HepG2 (cell line): ENCODE measurements around the gene SPNS2. TPM values are rescaled to one million over a fixed set of nuclear protein-coding genes. Genes with fewer than 3 reads are reported as not detected.

Experiments used
- EHMT2 ChIP-seq: fragments of 200-600 bp; sonication (generic); IDR thresholded peaks from 2 replicates; pipeline ENCODE4 v1.7.0; 2017; ENCODE audit warnings: antibody characterized with exemption, low read depth, low read length, borderline replicate concordance
- HNF4A ChIP-seq: sonication (generic); formaldehyde crosslinking; IDR thresholded peaks from 2 replicates; pipeline ENCODE4 v1.4.0; 2020; ENCODE audit warnings: missing genetic modification reagents
- IRF2 ChIP-seq: IDR thresholded peaks from 2 replicates; pipeline ENCODE4 v1.6.1; 2018; ENCODE audit warnings: missing genetic modification reagents, missing compliant biosample characterization
- MAFF ChIP-seq: IDR thresholded peaks from 2 replicates; pipeline ENCODE4 v1.6.1; 2011; ENCODE audit warnings: low read depth, low read length, improper control_type of control experiment
- NFIC ChIP-seq: IDR thresholded peaks from 2 replicates; pipeline ENCODE4 v1.6.1; 2012; ENCODE audit warnings: mild to moderate bottlenecking, low read length, inconsistent platforms
- SRSF4 ChIP-seq: fragments of 200-400 bp; formaldehyde crosslinking; IDR thresholded peaks from one replicate; pipeline ENCODE4 v1.6.1; 2018; ENCODE audit warnings: mild to moderate bottlenecking, low read depth, low read length, moderate library complexity; ENCODE audit not compliant: poor library complexity, severe bottlenecking
- TAF1 ChIP-seq: sonication (generic); formaldehyde crosslinking; IDR thresholded peaks from 2 replicates; pipeline ENCODE4 v1.4.0; 2020; ENCODE audit warnings: missing genetic modification reagents
- ZHX1 ChIP-seq: sonication (generic); formaldehyde crosslinking; IDR thresholded peaks from 2 replicates; pipeline ENCODE4 v1.8.1; 2022; ENCODE audit warnings: low read depth, mild to moderate bottlenecking, missing genetic modification reagents
- ZNF101 ChIP-seq: sonication (generic); formaldehyde crosslinking; IDR thresholded peaks from 2 replicates; pipeline ENCODE4 v1.4.0; 2020; ENCODE audit warnings: mild to moderate bottlenecking, low read depth, missing genetic modification reagents, borderline replicate concordance
- ZNF607 ChIP-seq: sonication (generic); formaldehyde crosslinking; IDR thresholded peaks from 2 replicates; pipeline ENCODE4 v1.5.1; 2020; ENCODE audit warnings: missing genetic modification reagents, mild to moderate bottlenecking, borderline replicate concordance
- ZSCAN20 ChIP-seq: sonication (generic); formaldehyde crosslinking; IDR thresholded peaks from 2 replicates; pipeline ENCODE4 v1.4.0; 2020; ENCODE audit warnings: missing genetic modification reagents, mild to moderate bottlenecking, borderline replicate concordance
- polyA plus RNA-seq, 8 experiments: library from polyadenylated mRNA; depleted of rRNA in 3 of 8; stranded (reverse) in 7 of 8; unstranded in 1 of 8; fragments of >200 nt; fragmentation: Illumina TruSeq in 4 of 8; extraction: Trizol in 4 of 8; gene quantifications; 2 replicates each; pipeline versions ENCODE4 v1.2.1 to v1.2.3, GENCODE V29; 2011 to 2016; ENCODE audit warnings: low read depth in 4 of 8, missing spikeins in 1 of 8, mixed read lengths in 1 of 8; ENCODE audit not compliant: insufficient read depth in 1 of 8
- total RNA-seq, 5 experiments: library from RNA; depleted of rRNA; stranded (reverse); fragments of >200 nt; fragmentation: Illumina TruSeq; extraction: Trizol; gene quantifications; 2 replicates each; pipeline ENCODE4 v1.2.3, GENCODE V29; 2016; ENCODE audit warnings: low read depth in 1 of 5
- TF ChIP-seq, protein P1 (sequence below): sonication (generic); formaldehyde crosslinking; conservative IDR thresholded peaks from 2 replicates; pipeline ENCODE4 v1.4.0; 2020; ENCODE audit warnings: mild to moderate bottlenecking, missing genetic modification reagents, moderate library complexity
- TF ChIP-seq, protein P2 (sequence below): sonication (generic); formaldehyde crosslinking; IDR thresholded peaks from 2 replicates; pipeline ENCODE4 v1.4.0; 2020; ENCODE audit warnings: missing genetic modification reagents
- TF ChIP-seq, protein P3 (sequence below): sonication (generic); formaldehyde crosslinking; IDR thresholded peaks from 2 replicates; pipeline ENCODE4 v1.4.0; 2020; ENCODE audit warnings: missing genetic modification reagents

SPNS2 gene
- total and polyA plus RNA-seq, 2 of the 13 experiments (the other 11 are each of a cell fraction or from before 2014, with no cell fraction given) = 0.01 TPM; not detected in 1

- TF ChIP-seq, protein P1, sequence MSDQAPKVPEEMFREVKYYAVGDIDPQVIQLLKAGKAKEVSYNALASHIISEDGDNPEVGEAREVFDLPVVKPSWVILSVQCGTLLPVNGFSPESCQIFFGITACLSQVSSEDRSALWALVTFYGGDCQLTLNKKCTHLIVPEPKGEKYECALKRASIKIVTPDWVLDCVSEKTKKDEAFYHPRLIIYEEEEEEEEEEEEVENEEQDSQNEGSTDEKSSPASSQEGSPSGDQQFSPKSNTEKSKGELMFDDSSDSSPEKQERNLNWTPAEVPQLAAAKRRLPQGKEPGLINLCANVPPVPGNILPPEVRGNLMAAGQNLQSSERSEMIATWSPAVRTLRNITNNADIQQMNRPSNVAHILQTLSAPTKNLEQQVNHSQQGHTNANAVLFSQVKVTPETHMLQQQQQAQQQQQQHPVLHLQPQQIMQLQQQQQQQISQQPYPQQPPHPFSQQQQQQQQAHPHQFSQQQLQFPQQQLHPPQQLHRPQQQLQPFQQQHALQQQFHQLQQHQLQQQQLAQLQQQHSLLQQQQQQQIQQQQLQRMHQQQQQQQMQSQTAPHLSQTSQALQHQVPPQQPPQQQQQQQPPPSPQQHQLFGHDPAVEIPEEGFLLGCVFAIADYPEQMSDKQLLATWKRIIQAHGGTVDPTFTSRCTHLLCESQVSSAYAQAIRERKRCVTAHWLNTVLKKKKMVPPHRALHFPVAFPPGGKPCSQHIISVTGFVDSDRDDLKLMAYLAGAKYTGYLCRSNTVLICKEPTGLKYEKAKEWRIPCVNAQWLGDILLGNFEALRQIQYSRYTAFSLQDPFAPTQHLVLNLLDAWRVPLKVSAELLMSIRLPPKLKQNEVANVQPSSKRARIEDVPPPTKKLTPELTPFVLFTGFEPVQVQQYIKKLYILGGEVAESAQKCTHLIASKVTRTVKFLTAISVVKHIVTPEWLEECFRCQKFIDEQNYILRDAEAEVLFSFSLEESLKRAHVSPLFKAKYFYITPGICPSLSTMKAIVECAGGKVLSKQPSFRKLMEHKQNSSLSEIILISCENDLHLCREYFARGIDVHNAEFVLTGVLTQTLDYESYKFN = 0 out of 2 replicates have a peak, but pooled peaks have one; percentile 38
- TF ChIP-seq, protein P2, sequence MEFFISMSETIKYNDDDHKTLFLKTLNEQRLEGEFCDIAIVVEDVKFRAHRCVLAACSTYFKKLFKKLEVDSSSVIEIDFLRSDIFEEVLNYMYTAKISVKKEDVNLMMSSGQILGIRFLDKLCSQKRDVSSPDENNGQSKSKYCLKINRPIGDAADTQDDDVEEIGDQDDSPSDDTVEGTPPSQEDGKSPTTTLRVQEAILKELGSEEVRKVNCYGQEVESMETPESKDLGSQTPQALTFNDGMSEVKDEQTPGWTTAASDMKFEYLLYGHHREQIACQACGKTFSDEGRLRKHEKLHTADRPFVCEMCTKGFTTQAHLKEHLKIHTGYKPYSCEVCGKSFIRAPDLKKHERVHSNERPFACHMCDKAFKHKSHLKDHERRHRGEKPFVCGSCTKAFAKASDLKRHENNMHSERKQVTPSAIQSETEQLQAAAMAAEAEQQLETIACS = no peak
- TF ChIP-seq SRSF4 = no peak
- no peak for TF ChIP-seq MAFF
- TF ChIP-seq TAF1 (CRISPR knock-in tag) = peak; percentile 76; the same call in 1 of the 2 replicates
- TF ChIP-seq ZNF607 = peak; percentile 89
- 0 out of 2 replicates have a peak, but pooled peaks have one; percentile 14 for TF ChIP-seq IRF2 (CRISPR knock-in tag)
- no peak for TF ChIP-seq ZHX1 (CRISPR knock-in tag)
- TF ChIP-seq EHMT2 = no peak
- TF ChIP-seq NFIC = 0 out of 2 replicates have a peak, but pooled peaks have one; percentile 21
- TF ChIP-seq HNF4A (CRISPR knock-in tag) = no peak
- peak; percentile 53; the same call in 1 of the 2 replicates for TF ChIP-seq ZSCAN20 (CRISPR knock-in tag)
- TF ChIP-seq, protein P3, sequence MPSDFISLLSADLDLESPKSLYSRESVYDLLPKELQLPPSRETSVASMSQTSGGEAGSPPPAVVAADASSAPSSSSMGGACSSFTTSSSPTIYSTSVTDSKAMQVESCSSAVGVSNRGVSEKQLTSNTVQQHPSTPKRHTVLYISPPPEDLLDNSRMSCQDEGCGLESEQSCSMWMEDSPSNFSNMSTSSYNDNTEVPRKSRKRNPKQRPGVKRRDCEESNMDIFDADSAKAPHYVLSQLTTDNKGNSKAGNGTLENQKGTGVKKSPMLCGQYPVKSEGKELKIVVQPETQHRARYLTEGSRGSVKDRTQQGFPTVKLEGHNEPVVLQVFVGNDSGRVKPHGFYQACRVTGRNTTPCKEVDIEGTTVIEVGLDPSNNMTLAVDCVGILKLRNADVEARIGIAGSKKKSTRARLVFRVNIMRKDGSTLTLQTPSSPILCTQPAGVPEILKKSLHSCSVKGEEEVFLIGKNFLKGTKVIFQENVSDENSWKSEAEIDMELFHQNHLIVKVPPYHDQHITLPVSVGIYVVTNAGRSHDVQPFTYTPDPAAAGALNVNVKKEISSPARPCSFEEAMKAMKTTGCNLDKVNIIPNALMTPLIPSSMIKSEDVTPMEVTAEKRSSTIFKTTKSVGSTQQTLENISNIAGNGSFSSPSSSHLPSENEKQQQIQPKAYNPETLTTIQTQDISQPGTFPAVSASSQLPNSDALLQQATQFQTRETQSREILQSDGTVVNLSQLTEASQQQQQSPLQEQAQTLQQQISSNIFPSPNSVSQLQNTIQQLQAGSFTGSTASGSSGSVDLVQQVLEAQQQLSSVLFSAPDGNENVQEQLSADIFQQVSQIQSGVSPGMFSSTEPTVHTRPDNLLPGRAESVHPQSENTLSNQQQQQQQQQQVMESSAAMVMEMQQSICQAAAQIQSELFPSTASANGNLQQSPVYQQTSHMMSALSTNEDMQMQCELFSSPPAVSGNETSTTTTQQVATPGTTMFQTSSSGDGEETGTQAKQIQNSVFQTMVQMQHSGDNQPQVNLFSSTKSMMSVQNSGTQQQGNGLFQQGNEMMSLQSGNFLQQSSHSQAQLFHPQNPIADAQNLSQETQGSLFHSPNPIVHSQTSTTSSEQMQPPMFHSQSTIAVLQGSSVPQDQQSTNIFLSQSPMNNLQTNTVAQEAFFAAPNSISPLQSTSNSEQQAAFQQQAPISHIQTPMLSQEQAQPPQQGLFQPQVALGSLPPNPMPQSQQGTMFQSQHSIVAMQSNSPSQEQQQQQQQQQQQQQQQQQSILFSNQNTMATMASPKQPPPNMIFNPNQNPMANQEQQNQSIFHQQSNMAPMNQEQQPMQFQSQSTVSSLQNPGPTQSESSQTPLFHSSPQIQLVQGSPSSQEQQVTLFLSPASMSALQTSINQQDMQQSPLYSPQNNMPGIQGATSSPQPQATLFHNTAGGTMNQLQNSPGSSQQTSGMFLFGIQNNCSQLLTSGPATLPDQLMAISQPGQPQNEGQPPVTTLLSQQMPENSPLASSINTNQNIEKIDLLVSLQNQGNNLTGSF = peak; percentile 43; the same call in 1 of the 2 replicates
- peak; percentile 91 for TF ChIP-seq ZNF101 (CRISPR knock-in tag)
These were observed 56.5 kb downstream of the SPNS2 start, which contains the start of gene MYBBP1A (continued) for GRCh38 chr17:4554997-4555799.
